GM03348 (cell line): ENCODE data around the gene MAGEB17.
"Not testable (repeated sequence)": the region's sequence is repeated elsewhere in the genome, so short reads cannot be mapped to it uniquely, and the experiment has no call there.

Experiments used
- DNase-seq: peaks from one replicate; pipeline ENCODE4 v3.0.0; 2012; ENCODE audit warnings: low spot score

MAGEB17 gene, protein sequence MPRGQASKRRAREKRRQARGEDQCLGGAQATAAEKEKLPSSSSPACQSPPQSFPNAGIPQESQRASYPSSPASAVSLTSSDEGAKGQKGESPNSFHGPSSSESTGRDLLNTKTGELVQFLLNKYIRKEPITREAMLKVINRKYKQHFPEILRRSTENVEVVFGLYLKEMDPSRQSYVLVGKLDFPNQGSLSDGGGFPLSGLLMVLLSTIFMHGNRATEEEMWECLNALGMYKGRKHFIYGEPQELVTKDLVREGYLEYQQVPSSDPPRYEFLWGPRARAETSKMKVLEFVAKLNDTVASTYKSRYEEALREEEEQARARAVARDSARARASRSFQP

DNA sequence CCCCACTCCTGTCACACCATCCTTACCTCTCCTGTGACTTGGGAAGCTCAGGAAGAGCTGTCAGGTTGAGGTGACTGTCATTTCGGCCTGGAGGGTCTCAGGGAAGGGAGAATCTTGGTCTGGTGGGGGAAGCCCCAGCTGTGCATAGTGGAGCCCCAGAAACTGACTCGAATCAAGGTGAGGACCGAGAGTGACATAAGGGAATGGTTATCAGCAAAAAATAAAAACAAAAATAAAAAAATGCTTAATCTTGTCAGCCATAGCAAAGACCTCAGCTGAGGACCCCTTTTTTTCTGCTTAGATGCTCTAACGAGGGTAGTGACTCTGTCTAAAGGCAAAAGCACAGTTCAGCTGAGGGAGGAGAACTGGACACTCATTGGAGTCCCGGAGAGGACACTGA, at the start of gene MAGEB17:
Gene MAGEB17 (plus strand): TSS at position 301 of the 400 bp plus-strand sequence. CDS start 2,902 bp downstream, outside the sequence.
- DNase-seq: no peak

DNA sequence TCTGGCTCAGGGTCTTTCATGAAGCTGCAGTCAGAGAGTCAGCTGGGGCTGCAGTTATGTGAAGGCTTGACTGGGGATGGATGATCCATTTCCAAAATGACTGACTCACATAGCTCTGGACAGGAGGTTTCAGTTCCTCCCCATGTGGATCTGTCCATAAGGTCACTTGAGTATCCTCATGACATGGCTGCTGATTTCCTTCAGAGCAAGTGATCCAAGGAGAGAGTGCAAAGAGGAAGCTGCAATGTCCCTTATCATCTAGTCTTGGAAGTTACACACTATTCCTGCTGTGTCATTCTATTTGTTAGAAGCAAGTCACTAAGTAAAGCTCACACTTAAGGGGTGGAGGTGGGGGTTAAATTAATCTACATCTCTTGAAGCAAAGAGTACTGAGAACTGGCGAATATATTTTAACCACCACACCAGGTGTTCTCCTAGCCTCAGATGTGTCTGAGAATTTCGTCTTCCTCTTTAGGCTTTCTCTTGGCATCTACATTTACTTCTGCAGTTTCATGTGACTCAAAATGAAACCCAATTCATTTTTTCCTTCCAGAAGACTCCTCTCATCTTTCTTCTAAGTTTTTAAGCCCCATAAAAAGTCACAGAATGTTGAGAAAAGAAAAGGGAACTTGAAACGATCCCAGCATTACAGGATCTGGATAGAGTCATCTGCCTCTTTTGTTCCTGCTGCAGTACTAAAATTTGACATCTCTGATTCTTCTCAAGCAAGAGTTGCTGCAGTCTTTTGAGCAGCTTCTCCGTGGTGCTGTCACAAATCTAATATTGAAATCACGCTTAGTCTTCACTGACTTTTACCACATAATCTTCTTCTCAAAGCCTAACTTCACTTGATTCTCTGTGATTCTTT, 47.7 kb upstream of the MAGEB17 start:
- no peak for DNase-seq

DNA sequence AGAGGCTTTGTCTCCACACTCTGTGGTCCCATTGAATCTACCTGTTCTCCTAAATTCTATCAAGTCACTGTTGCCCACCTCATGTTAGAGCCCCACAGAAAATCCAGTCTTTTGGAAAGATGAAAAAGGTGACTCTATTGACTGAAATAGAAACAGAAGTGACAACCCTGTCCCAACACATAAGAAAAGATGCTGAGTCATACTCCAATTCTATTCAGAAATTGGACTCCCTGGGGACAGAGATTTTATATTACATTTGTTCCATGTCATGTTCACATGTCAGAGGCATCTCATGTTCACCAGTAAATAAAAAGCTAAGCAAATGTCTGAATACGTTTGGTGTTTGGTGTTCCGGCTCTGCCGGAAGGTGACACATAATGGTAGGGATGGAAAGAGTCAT, 46.9 kb upstream of the MAGEB17 start:
- DNase-seq: no peak

- DNase-seq: peak; percentile 72
These were observed 44.0 kb upstream of the MAGEB17 start, which contains the start of gene GRPR for GRCh38 chrX:16123222-16123786. Gene GRPR, plus strand, starts transcription at chrX:16123565. Its CDS starts 389 bp downstream, at chrX:16123954.

- no peak for DNase-seq
These were observed 43.1 kb upstream of the MAGEB17 start for GRCh38 chrX:16124201-16124600.

GRCh38 chrX:16125520-16126149, 41.6 kb upstream of the MAGEB17 start:
- DNase-seq: no peak

DNA sequence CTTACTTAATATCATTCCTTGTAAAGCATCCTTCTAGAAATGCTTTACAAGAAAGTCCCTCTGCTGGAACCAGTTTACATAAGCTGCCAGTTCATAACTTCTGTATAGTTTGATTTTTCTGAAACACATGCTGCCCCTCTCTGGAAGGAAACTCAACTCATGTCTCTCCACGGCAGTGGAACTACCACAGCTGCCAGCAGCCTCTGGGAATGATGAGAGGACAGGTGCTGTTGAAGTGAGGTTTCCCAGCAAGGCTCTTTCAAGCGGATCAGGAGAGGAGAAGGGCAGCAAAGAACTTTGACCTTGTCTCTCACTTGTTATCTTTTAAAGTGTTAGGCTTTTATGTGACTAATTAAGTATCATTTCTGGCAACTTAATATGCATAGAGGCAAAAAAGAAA, 36.6 kb upstream of the MAGEB17 start:
- no peak for DNase-seq

GRCh38 chrX:16134936-16135335, 32.3 kb upstream of the MAGEB17 start:
- no peak for DNase-seq

DNA sequence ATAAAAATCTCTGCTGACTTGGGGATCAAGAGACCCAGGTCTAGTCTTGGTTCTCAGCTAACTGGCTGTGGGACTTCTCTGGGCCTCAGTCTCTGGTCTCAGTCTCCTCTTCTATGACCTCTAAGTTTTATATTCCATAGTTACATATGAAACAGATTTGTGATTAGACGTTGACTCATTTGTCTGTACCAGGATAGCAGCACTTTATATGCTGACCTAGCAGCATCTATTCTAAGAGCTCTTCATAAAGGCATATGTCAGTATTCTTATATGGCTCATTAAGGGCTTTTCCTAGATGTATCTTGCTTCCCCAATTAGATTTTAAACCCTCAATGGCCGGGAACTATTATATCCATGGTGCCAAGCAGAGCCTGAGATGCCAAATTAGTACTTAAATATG, 31.2 kb upstream of the MAGEB17 start:
- DNase-seq: no peak

DNA sequence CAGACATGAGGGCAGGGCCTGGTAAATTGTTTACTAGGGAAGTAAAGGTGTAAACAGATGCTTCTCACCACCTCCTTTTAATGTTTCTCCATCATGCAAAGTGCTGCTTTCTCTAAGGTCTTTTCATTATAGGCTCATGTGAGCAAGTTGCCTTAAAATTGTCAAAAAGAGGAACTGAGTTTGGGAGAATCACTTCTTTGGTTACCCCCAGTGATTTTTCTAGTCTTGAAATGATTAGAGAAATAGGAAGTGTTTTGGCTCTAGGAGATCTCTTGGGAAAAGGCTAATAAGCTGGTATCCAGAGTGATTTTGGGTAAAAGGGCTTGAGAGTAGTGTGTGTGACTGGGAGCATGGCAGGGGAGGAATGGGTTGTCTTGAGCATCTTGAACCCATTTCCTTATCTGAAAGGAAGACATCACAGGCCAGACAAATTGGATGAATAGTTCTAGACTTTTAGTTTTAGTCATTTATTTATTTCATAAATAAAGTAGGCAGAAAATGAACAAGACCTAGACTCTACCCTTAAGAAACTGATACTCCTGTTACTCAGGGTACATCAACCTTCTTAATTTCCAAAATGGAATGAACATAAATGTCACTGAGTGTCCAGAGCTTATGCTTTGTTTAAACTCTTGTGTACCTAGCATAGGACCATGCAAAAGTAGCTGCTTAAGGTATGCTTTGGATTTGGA, 29.7 kb upstream of the MAGEB17 start:
- no peak for DNase-seq

- no peak for DNase-seq
These were observed 29.2 kb upstream of the MAGEB17 start for GRCh38 chrX:16138108-16138427.

DNA sequence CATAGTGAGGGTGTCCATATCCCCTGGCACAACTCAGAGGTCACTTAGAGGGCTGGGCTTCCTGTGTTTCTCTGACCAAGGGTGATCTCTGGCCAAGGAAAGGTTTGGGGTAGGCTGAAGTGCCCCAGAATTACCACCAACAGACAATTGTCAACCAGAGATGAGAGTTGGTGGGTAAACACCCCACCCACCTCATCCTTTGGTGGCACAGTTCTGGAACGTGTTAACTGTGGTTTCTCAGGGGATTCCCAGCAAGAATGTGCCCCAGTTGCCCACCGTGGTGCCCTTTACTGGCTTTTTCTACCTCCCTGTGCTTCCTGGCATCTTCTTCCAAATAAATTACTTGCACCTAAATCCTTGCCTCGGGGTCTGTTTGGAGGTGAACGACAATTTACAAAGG, 26.8 kb upstream of the MAGEB17 start:
- DNase-seq: no peak

GRCh38 chrX:16140983-16141382, 26.3 kb upstream of the MAGEB17 start:
- DNase-seq: no peak

GRCh38 chrX:16141422-16142245, 25.6 kb upstream of the MAGEB17 start:
- DNase-seq: no peak

GRCh38 chrX:16142246-16142558, 25.1 kb upstream of the MAGEB17 start:
- DNase-seq: no peak

- no peak for DNase-seq
These were observed 23.3 kb upstream of the MAGEB17 start for GRCh38 chrX:16143968-16144367.

- DNase-seq: no peak
These were observed 22.9 kb upstream of the MAGEB17 start for GRCh38 chrX:16144420-16144819.

GRCh38 chrX:16145093-16145492, 22.2 kb upstream of the MAGEB17 start:
- DNase-seq: not testable (repeated sequence)

DNA sequence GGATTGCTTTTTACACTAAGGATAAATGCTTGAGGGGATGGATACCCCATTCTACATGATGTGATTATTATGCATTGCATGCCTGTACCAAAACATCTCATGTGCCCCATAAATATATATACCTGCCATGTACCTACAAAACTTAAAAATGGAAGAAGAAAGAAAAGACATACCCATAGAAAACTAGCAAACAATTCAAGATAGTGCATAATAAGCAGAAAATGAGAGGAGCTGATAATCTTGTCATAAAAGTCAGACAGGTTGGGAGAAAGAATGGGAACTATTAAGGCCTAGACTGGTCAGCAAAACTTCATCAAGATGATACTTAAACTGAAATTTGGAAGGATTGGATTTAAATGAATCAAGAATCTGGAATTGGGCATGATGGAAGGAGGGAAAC, 21.6 kb upstream of the MAGEB17 start:
- DNase-seq: no peak

- no peak for DNase-seq
These were observed 18.4 kb upstream of the MAGEB17 start for GRCh38 chrX:16148896-16149295.

DNA sequence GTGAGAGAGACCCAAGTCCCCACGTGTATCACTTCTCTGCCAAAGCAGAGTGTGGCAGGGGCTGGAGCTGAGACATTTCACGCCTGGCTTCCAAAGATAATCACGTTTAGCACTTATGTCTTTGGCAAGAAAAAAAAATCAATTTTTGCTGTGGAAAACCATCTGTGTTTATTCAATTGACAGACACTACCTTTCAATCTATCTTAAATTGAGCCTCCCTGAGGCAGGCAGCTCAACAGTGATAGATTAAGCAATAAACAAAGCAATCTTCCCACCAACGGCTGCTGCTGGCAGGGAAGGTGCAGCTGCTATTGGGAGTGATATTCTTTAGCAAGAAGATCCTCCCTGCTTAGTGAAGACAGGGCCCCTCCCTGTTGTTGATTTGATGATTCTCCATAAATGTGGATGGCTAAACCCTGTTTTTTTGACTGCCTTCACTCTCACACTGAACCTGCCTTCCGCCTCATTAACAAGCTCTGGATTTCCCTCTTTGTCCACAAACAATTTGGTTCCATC, 11.6 kb upstream of the MAGEB17 start:
- DNase-seq: no peak
